Activated gamma-delta T cell (primary cell): ENCODE measurements around the gene PRR23B.
A peak's percentile ranks its signal among the peaks of the same experiment; 100 is the strongest.
"Not testable (repeated sequence)": the region's sequence is repeated elsewhere in the genome, so short reads cannot be mapped to it uniquely, and the experiment has no call there.

Experiments used
- DNase-seq: peaks from one replicate; lab custom pipeline; 2025; lab: John Stamatoyannopoulos, UW
- total RNA-seq, 2 donors: gene quantifications; one replicate each; lab custom pipeline; 2026; lab: John Stamatoyannopoulos, UW

PRR23B gene
- 0 reads per million in 2 donors for total RNA-seq

GRCh38 chr3:139020868-139021234 lies at the start of gene PRR23B:
TSS of gene PRR23B (minus strand) at chr3:139020926. CDS start at chr3:139020661, 265 bp downstream.
- DNase-seq = no peak

GRCh38 chr3:139062918-139063317 lies 42.2 kb upstream of the PRR23B start:
- no peak for DNase-seq

- no peak for DNase-seq
Observed at GRCh38 chr3:139052802-139053600, 32.3 kb upstream of the PRR23B start.

GRCh38 chr3:139044366-139045210 lies 23.9 kb upstream of the PRR23B start, which contains the start of gene PRR23C:
TSS of gene PRR23C (minus strand) at chr3:139044892. CDS start at chr3:139044620, 272 bp downstream.
- no peak for DNase-seq

GRCh38 chr3:139043554-139044365 lies 23.0 kb upstream of the PRR23B start:
- no peak for DNase-seq

GRCh38 chr3:139037478-139037877 lies 16.8 kb upstream of the PRR23B start:
- no peak for DNase-seq

GRCh38 chr3:139032326-139033002 lies 11.7 kb upstream of the PRR23B start:
- DNase-seq = no peak

- not testable (repeated sequence) for DNase-seq
Observed at GRCh38 chr3:139030576-139030975, 9.8 kb upstream of the PRR23B start.

- DNase-seq = no peak
Observed at GRCh38 chr3:139024968-139025367, 4.2 kb upstream of the PRR23B start.

GRCh38 chr3:139020036-139020867 lies 474 bp downstream of the PRR23B start:
- no peak for DNase-seq

- no peak for DNase-seq
Observed at GRCh38 chr3:139016430-139017048, 4.2 kb downstream of the PRR23B start.

- DNase-seq = peak; percentile 3
Observed at GRCh38 chr3:139006051-139006716, 14.5 kb downstream of the PRR23B start, which contains the start of gene PRR23A. TSS of gene PRR23A (minus strand) at chr3:139006268. CDS start at chr3:139006268, 0 bp downstream.

GRCh38 chr3:139005356-139005993 lies 15.3 kb downstream of the PRR23B start:
- DNase-seq = peak; percentile 2

GRCh38 chr3:138995706-138996105 lies 25.0 kb downstream of the PRR23B start:
- DNase-seq = no peak

GRCh38 chr3:138987181-138987580 lies 33.5 kb downstream of the PRR23B start:
- no peak for DNase-seq

- no peak for DNase-seq
Observed at GRCh38 chr3:138985932-138986331, 34.8 kb downstream of the PRR23B start.

GRCh38 chr3:138984816-138985215 lies 35.9 kb downstream of the PRR23B start:
- no peak for DNase-seq

GRCh38 chr3:138976047-138976446 lies 44.7 kb downstream of the PRR23B start:
- DNase-seq = no peak

- DNase-seq = no peak
Observed at GRCh38 chr3:138975351-138975750, 45.4 kb downstream of the PRR23B start.
